HepG2 (cell line): ENCODE measurements around the gene DNAJB11. TPM values are rescaled to one million over a fixed set of nuclear protein-coding genes. Genes with fewer than 3 reads are reported as not detected.
A peak's percentile ranks its signal among the peaks of the same experiment; 100 is the strongest.

Source experiments
- BRF2 ChIP-seq: sonication (generic); formaldehyde crosslinking; IDR thresholded peaks from 2 replicates; pipeline ENCODE4 v1.8.1; 2022; ENCODE audit warnings: mild to moderate bottlenecking, missing genetic modification reagents
- EZH2 ChIP-seq: conservative IDR thresholded peaks from 2 replicates; pipeline ENCODE4 v1.6.1; 2012; ENCODE audit warnings: mild to moderate bottlenecking, low read depth, low read length, moderate library complexity
- FOSL2 ChIP-seq: sonication (generic); formaldehyde crosslinking; IDR thresholded peaks from 2 replicates; pipeline ENCODE4 v1.4.0; 2020; ENCODE audit warnings: missing genetic modification reagents
- FOXA1 ChIP-seq, 2 experiments: fragments of 450-650 bp in 1 of 2; sonication (generic) in 1 of 2; formaldehyde crosslinking in 1 of 2; IDR thresholded peaks; 2 replicates each; pipeline versions ENCODE4 v1.4.0 to v1.6.1; 2016 to 2020; ENCODE audit warnings: missing genetic modification reagents in 1 of 2
- HOXA7 ChIP-seq: sonication (generic); formaldehyde crosslinking; IDR thresholded peaks from 2 replicates; pipeline ENCODE4 v1.8.1; 2022; ENCODE audit warnings: mild to moderate bottlenecking, missing genetic modification reagents, moderate library complexity
- KAT2B ChIP-seq: fragments of 150-350 bp; IDR thresholded peaks from 2 replicates; pipeline ENCODE4 v1.6.1; 2014; ENCODE audit warnings: low read depth, low read length, borderline replicate concordance
- KLF15 ChIP-seq: sonication (generic); formaldehyde crosslinking; IDR thresholded peaks from 2 replicates; pipeline ENCODE4 v1.8.1; 2023; ENCODE audit warnings: borderline replicate concordance, mild to moderate bottlenecking, inconsistent platforms, missing genetic modification reagents, mixed read lengths
- MED8 ChIP-seq: sonication (generic); formaldehyde crosslinking; IDR thresholded peaks from 2 replicates; pipeline ENCODE4 v1.8.1; 2023; ENCODE audit warnings: mild to moderate bottlenecking, missing genetic modification reagents; ENCODE audit not compliant: insufficient replicate concordance
- NR0B2 ChIP-seq: sonication (generic); formaldehyde crosslinking; IDR thresholded peaks from 2 replicates; pipeline ENCODE4 v1.4.0; 2020; ENCODE audit warnings: mild to moderate bottlenecking, missing genetic modification reagents
- SALL1 ChIP-seq: sonication (generic); formaldehyde crosslinking; IDR thresholded peaks from 2 replicates; pipeline ENCODE4 v1.8.0; 2022; ENCODE audit warnings: mild to moderate bottlenecking, missing genetic modification reagents
- SMAD3 ChIP-seq: sonication (generic); formaldehyde crosslinking; IDR thresholded peaks from 2 replicates; pipeline ENCODE4 v1.4.0; 2020; ENCODE audit warnings: missing genetic modification reagents
- TEAD2 ChIP-seq: sonication (generic); formaldehyde crosslinking; IDR thresholded peaks from 2 replicates; pipeline ENCODE4 v1.9.0; 2021; ENCODE audit warnings: missing genetic modification reagents
- ZC3H13 ChIP-seq: sonication (generic); formaldehyde crosslinking; IDR thresholded peaks from 2 replicates; pipeline ENCODE4 v1.8.1; 2023; ENCODE audit warnings: mild to moderate bottlenecking, missing genetic modification reagents, moderate library complexity
- ZNF331 ChIP-seq: sonication (generic); formaldehyde crosslinking; IDR thresholded peaks from 2 replicates; pipeline ENCODE4 v1.4.0; 2020; ENCODE audit warnings: missing genetic modification reagents
- ZNF484 ChIP-seq: sonication (generic); formaldehyde crosslinking; IDR thresholded peaks from 2 replicates; pipeline ENCODE4 v1.5.1; 2020; ENCODE audit warnings: mild to moderate bottlenecking, low read depth, missing genetic modification reagents, borderline replicate concordance
- ZNF577 ChIP-seq: sonication (generic); formaldehyde crosslinking; IDR thresholded peaks from 2 replicates; pipeline ENCODE4 v1.4.0; 2020; ENCODE audit warnings: mild to moderate bottlenecking, low read depth, missing genetic modification reagents, borderline replicate concordance
- ZNF772 ChIP-seq: sonication (generic); formaldehyde crosslinking; IDR thresholded peaks from 2 replicates; pipeline ENCODE4 v1.5.0; 2020; ENCODE audit warnings: mild to moderate bottlenecking, missing genetic modification reagents
- polyA plus RNA-seq, 8 experiments: library from polyadenylated mRNA; depleted of rRNA in 3 of 8; stranded (reverse) in 7 of 8; unstranded in 1 of 8; fragments of >200 nt; fragmentation: Illumina TruSeq in 4 of 8; extraction: Trizol in 4 of 8; gene quantifications; 2 replicates each; pipeline versions ENCODE4 v1.2.1 to v1.2.3, GENCODE V29; 2011 to 2016; ENCODE audit warnings: low read depth in 4 of 8, missing spikeins in 1 of 8, mixed read lengths in 1 of 8; ENCODE audit not compliant: insufficient read depth in 1 of 8
- total RNA-seq, 5 experiments: library from RNA; depleted of rRNA; stranded (reverse); fragments of >200 nt; fragmentation: Illumina TruSeq; extraction: Trizol; gene quantifications; 2 replicates each; pipeline ENCODE4 v1.2.3, GENCODE V29; 2016; ENCODE audit warnings: low read depth in 1 of 5
- TF ChIP-seq, protein P1 (sequence below), 2 experiments: sonication (generic) in 1 of 2; formaldehyde crosslinking in 1 of 2; IDR thresholded peaks; 2 replicates each; pipeline versions ENCODE4 v1.5.1 to v1.6.1; 2011 to 2020; ENCODE audit warnings: borderline replicate concordance in 1 of 2, low read depth in 1 of 2, low read length in 1 of 2, mild to moderate bottlenecking in 1 of 2, missing genetic modification reagents in 1 of 2, moderate library complexity in 1 of 2
- TF ChIP-seq, protein P2 (sequence below): sonication (generic); formaldehyde crosslinking; IDR thresholded peaks from 2 replicates; pipeline ENCODE4 v1.4.0; 2020; ENCODE audit warnings: mild to moderate bottlenecking, missing genetic modification reagents, borderline replicate concordance

Gene DNAJB11
- total and polyA plus RNA-seq, 2 of the 13 experiments (the other 11 are each of a cell fraction or from before 2014, with no cell fraction given): 41.0 to 132 TPM

- TF ChIP-seq MED8: peak; percentile 89
- TF ChIP-seq BRF2 (CRISPR knock-in tag): no peak
- TF ChIP-seq HOXA7: no peak
- peak; percentile 82 for TF ChIP-seq ZNF331 (CRISPR knock-in tag)
- no peak for TF ChIP-seq ZNF577
- peak; percentile 98 for TF ChIP-seq FOXA1 (IDR thresholded peaks at IDR 0.05)
- TF ChIP-seq FOXA1 (CRISPR knock-in tag; IDR thresholded peaks at IDR 0.05): peak; percentile 98
- TF ChIP-seq EZH2: no peak
- peak; percentile 90 for TF ChIP-seq FOSL2 (CRISPR knock-in tag)
- TF ChIP-seq ZNF772 (CRISPR knock-in tag): no peak
- no peak for TF ChIP-seq KAT2B
- TF ChIP-seq KLF15 (CRISPR knock-in tag): no peak
- no peak for TF ChIP-seq TEAD2 (CRISPR knock-in tag)
- TF ChIP-seq, protein P1, sequence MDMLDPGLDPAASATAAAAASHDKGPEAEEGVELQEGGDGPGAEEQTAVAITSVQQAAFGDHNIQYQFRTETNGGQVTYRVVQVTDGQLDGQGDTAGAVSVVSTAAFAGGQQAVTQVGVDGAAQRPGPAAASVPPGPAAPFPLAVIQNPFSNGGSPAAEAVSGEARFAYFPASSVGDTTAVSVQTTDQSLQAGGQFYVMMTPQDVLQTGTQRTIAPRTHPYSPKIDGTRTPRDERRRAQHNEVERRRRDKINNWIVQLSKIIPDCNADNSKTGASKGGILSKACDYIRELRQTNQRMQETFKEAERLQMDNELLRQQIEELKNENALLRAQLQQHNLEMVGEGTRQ (IDR thresholded peaks at IDR 0.05; ENCODE audit: low read depth, low read length): no peak
- TF ChIP-seq, protein P1 (CRISPR knock-in tag; IDR thresholded peaks at IDR 0.05; ENCODE audit: borderline replicate concordance): no peak
- TF ChIP-seq ZC3H13 (CRISPR knock-in tag): no peak
- peak; percentile 45; the same call in 1 of the 2 replicates for TF ChIP-seq SMAD3 (CRISPR knock-in tag)
- peak; percentile 25; the same call in 1 of the 2 replicates for TF ChIP-seq SALL1 (CRISPR knock-in tag)
- TF ChIP-seq ZNF484 (CRISPR knock-in tag): no peak
- TF ChIP-seq NR0B2 (CRISPR knock-in tag): no peak
- TF ChIP-seq, protein P2, sequence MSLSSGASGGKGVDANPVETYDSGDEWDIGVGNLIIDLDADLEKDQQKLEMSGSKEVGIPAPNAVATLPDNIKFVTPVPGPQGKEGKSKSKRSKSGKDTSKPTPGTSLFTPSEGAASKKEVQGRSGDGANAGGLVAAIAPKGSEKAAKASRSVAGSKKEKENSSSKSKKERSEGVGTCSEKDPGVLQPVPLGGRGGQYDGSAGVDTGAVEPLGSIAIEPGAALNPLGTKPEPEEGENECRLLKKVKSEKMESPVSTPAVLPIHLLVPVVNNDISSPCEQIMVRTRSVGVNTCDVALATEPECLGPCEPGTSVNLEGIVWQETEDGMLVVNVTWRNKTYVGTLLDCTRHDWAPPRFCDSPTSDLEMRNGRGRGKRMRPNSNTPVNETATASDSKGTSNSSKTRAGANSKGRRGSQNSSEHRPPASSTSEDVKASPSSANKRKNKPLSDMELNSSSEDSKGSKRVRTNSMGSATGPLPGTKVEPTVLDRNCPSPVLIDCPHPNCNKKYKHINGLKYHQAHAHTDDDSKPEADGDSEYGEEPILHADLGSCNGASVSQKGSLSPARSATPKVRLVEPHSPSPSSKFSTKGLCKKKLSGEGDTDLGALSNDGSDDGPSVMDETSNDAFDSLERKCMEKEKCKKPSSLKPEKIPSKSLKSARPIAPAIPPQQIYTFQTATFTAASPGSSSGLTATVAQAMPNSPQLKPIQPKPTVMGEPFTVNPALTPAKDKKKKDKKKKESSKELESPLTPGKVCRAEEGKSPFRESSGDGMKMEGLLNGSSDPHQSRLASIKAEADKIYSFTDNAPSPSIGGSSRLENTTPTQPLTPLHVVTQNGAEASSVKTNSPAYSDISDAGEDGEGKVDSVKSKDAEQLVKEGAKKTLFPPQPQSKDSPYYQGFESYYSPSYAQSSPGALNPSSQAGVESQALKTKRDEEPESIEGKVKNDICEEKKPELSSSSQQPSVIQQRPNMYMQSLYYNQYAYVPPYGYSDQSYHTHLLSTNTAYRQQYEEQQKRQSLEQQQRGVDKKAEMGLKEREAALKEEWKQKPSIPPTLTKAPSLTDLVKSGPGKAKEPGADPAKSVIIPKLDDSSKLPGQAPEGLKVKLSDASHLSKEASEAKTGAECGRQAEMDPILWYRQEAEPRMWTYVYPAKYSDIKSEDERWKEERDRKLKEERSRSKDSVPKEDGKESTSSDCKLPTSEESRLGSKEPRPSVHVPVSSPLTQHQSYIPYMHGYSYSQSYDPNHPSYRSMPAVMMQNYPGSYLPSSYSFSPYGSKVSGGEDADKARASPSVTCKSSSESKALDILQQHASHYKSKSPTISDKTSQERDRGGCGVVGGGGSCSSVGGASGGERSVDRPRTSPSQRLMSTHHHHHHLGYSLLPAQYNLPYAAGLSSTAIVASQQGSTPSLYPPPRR (CRISPR knock-in tag): peak; percentile 39; the same call in 1 of the 2 replicates
These were observed 35.3 kb downstream of the DNAJB11 start (continued) for GRCh38 chr3:186605561-186606545.
